GM12878 (cell line): ENCODE measurements around the gene C5AR2. TPM values are rescaled to one million over a fixed set of nuclear protein-coding genes. Genes with fewer than 3 reads are reported as not detected.

Experiments used
- ATAC-seq: fragments of 200-7000 bp; cut with Tn5 transposase; 3 replicates; pipeline ENCODE4 v1.9.1; 2020; ENCODE audit warnings: mild to moderate bottlenecking, moderate library complexity
- BruUV-seq: library from RNA; stranded (reverse); fragments of 400-500 nt; replicated peaks from 2 replicates; lab custom pipeline; 2021; lab: Mats Ljungman, UMichigan
- CTCF ChIA-PET: fragments of 300-600 bp; sonication (Branson Sonifier 250); formaldehyde crosslinking; extraction: SDS; loops from one replicate; lab custom pipeline; 2021; ENCODE audit warnings: inconsistent platforms; lab: Yijun Ruan, JAX
- POLR2A ChIA-PET: fragments of 350-600 bp; formaldehyde crosslinking; extraction: SDS; loops from one replicate; lab custom pipeline; 2021; ENCODE audit warnings: inconsistent platforms; lab: Charles Lee
- RAD21 ChIA-PET: fragments of 300-600 bp; sonication (Branson Sonifier 250); formaldehyde crosslinking; loops from one replicate; lab custom pipeline; 2023; ENCODE audit warnings: antibody characterized with exemption; ENCODE audit not compliant: unreplicated experiment; lab: Charles Lee
- SMC1A ChIA-PET: fragments of 300-600 bp; sonication (Branson Sonifier 250); formaldehyde crosslinking; loops from one replicate; lab custom pipeline; 2023; ENCODE audit not compliant: unreplicated experiment, uncharacterized antibody; lab: Charles Lee
- DNase-seq: peaks from one replicate; pipeline ENCODE4 v3.0.0-alpha.2; 2011; ENCODE audit warnings: low read depth, low spot score
- FAIRE-seq: peaks from 3 replicates; lab custom pipeline; 2011; peaks lifted over from hg19 to GRCh38; lab: Jason Lieb, UNC
- H2AFZ ChIP-seq: 2 replicates; pipeline ENCODE4 v1.6.0; 2011; ENCODE audit warnings: low read depth, low read length, control low read depth; ENCODE audit not compliant: control insufficient read depth
- H3K27ac ChIP-seq: 2 replicates; pipeline ENCODE4 v1.5.1; 2011; ENCODE audit warnings: control low read depth; ENCODE audit not compliant: control insufficient read depth, insufficient read depth
- H3K27me3 ChIP-seq, 2 experiments: replicated peaks in 1 of 2; 2 replicates each; pipeline versions ENCODE4 v1.6.0 to v1.6.1; 2011; ENCODE audit warnings: low read length in 1 of 2; ENCODE audit not compliant: control insufficient read depth in 2 of 2, insufficient read depth in 2 of 2
- H3K36me3 ChIP-seq, 2 experiments: 2 replicates each; pipeline ENCODE4 v1.5.1; 2011; ENCODE audit warnings: low read length in 1 of 2; ENCODE audit not compliant: control insufficient read depth in 2 of 2, insufficient read depth in 2 of 2
- H3K4me1 ChIP-seq: 2 replicates; pipeline ENCODE4 v1.6.1; 2011; ENCODE audit warnings: mild to moderate bottlenecking, low read length, moderate library complexity, mixed read lengths; ENCODE audit not compliant: control insufficient read depth, insufficient read depth
- H3K4me2 ChIP-seq: 2 replicates; pipeline ENCODE4 v1.6.0; 2011; ENCODE audit warnings: control low read depth; ENCODE audit not compliant: control insufficient read depth, insufficient read depth
- H3K4me3 ChIP-seq: fragments of 200-600 bp; sonication (generic); 2 replicates; pipeline ENCODE4 v1.5.1; 2016
- H3K79me2 ChIP-seq: 2 replicates; pipeline ENCODE4 v1.6.0; 2011; ENCODE audit warnings: low read length; ENCODE audit not compliant: control insufficient read depth, insufficient read depth
- H3K9ac ChIP-seq: 2 replicates; pipeline ENCODE4 v1.8.0; 2011; ENCODE audit warnings: low read length, control low read depth, mixed read lengths; ENCODE audit not compliant: control insufficient read depth, insufficient read depth
- H3K9me3 ChIP-seq: replicated peaks from 3 replicates; pipeline ENCODE4 v1.5.1; 2011; ENCODE audit warnings: mild to moderate bottlenecking, low read length; ENCODE audit not compliant: control insufficient read depth, insufficient read depth
- H4K20me1 ChIP-seq: 2 replicates; pipeline ENCODE4 v1.6.0; 2011; ENCODE audit not compliant: control insufficient read depth, insufficient read depth
- CREB1 ChIP-seq: IDR thresholded peaks from 2 replicates; pipeline ENCODE4 v1.6.1; 2012; ENCODE audit warnings: low read depth, mild to moderate bottlenecking, inconsistent platforms
- EED ChIP-seq: sonication (generic); IDR thresholded peaks from 2 replicates; pipeline ENCODE4 v1.6.1; 2016; ENCODE audit warnings: antibody characterized with exemption, low read depth
- FOS ChIP-seq: IDR thresholded peaks from 3 replicates; pipeline ENCODE4 v1.6.1; 2011; ENCODE audit warnings: borderline replicate concordance; ENCODE audit not compliant: insufficient read length; ENCODE audit errors: extremely low read depth
- NFYB ChIP-seq: IDR thresholded peaks from 2 replicates; pipeline ENCODE4 v1.6.1; 2011; ENCODE audit warnings: low read depth, mild to moderate bottlenecking, low read length, improper control_type of control experiment, moderate library complexity; ENCODE audit not compliant: insufficient read depth
- RAD21 ChIP-seq: IDR thresholded peaks from 2 replicates; pipeline ENCODE4 v1.6.1; 2011; ENCODE audit warnings: mild to moderate bottlenecking, low read depth, low read length, moderate library complexity; ENCODE audit not compliant: insufficient read depth
- RFX5 ChIP-seq: IDR thresholded peaks from 2 replicates; pipeline ENCODE4 v1.6.1; 2011; ENCODE audit warnings: low read depth, low read length, improper control_type of control experiment
- WGBS: methylation state at CpG from one replicate; pipeline ENCODE4 v1.1.6; 2016; ENCODE audit warnings: low lambda C conversion rate; ENCODE audit not compliant: insufficient replicate concordance, insufficient coverage; ENCODE audit errors: missing lambda C conversion rate; 5-methylcytosine and 5-hydroxymethylcytosine counted together
- in situ Hi-C: fragments of 300-500 bp; cut with MboI; formaldehyde crosslinking; loops from 9 replicates; pipeline ENCODE4 v1.14.3; 2018; ENCODE audit warnings: mixed read lengths
- intact Hi-C: fragments of 100-400 bp; cut with micrococcal nuclease; formaldehyde crosslinking; loops from one replicate; pipeline ENCODE4 v1.14.2; 2022; ENCODE audit not compliant: unreplicated experiment
- polyA plus RNA-seq, 11 experiments: library from polyadenylated mRNA; depleted of rRNA in 4 of 11; unstranded in 6 of 11; stranded (reverse) in 5 of 11; fragments of >200 nt; fragmentation: Nextera tagmentation in 4 of 11; fragmentation: Illumina TruSeq in 1 of 11; extraction: Ambion mirVana in 4 of 11; extraction: Trizol in 1 of 11; gene quantifications; 1 replicate in 1 of 11; 2 replicates in 10 of 11; pipeline versions ENCODE4 v1.2.1 to v1.2.3, GENCODE V29; 2011 to 2016; ENCODE audit warnings: inconsistent platforms in 2 of 11, missing spikeins in 2 of 11, low read depth in 1 of 11
- total RNA-seq, 4 experiments: library from RNA; depleted of rRNA in 3 of 4; stranded (reverse); fragments of >200 nt in 3 of 4; fragmentation: Illumina TruSeq in 1 of 4; extraction: Trizol in 1 of 4; gene quantifications; 2 replicates each; pipeline versions ENCODE4 v1.2.1 to v1.2.3, GENCODE V29; 2013 to 2021
- TF ChIP-seq, protein P1 (sequence below): IDR thresholded peaks from 2 replicates; pipeline ENCODE4 v1.6.1; 2011; ENCODE audit warnings: low read depth, mild to moderate bottlenecking, low read length, moderate library complexity, borderline replicate concordance; ENCODE audit errors: extremely low read depth
- TF ChIP-seq, protein P2 (sequence below): IDR thresholded peaks from 2 replicates; pipeline ENCODE4 v1.6.1; 2011; ENCODE audit warnings: borderline replicate concordance, low read depth, mild to moderate bottlenecking, moderate library complexity, mixed read lengths, low read length; ENCODE audit not compliant: insufficient read depth; ENCODE audit errors: extremely low read length
- TF ChIP-seq, protein P3 (sequence below): IDR thresholded peaks from 2 replicates; pipeline ENCODE4 v1.6.1; 2011; ENCODE audit warnings: low read depth, low read length, improper control_type of control experiment, borderline replicate concordance

C5AR2 gene
- total and polyA plus RNA-seq, 10 of the 15 experiments (the other 5 are each of a cell fraction or from before 2014, with no cell fraction given) = 0.01 TPM; not detected in 9

DNA sequence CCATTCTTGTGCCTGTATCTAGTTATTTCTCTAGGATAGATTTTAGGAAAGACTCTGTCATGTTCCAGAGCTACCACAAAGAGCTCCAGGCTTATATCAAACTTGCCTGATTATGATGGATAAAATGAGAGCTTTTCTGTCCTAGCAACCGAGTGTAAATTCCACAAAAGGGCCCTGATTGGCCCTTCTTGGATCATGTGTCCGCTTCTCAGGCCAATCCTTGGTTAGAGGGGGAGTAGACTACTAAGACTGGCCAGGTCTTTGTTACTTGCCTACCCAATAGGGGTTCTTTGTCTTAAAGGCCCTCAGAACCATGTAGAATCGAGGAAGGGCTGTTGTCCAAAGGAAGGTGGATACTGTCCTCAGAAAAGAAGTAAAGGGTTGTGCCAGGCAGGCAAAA lies 19.6 kb downstream of the C5AR2 start:
- POLR2A ChIA-PET = interaction anchor here (0.6 kb wide), 1 partner anchor 137 kb away, joined by 3 read pairs; no protein-coding TSS in a partner anchor
- H3K4me2 ChIP-seq = peak overlapping the region; percentile 1

More for the DNA sequence above, 19.6 kb downstream of the C5AR2 start:
- H3K4me3 ChIP-seq = no peak overlapping the region
- H2AFZ ChIP-seq = no peak overlapping the region
- H3K4me1 ChIP-seq = peaks cover 7% of the 10 kb centered on the region
- no peak overlapping the region for H3K9ac ChIP-seq
- H4K20me1 ChIP-seq = no peaks in the 10 kb centered on the region; the same call in 1 of the 2 replicates
- H3K27ac ChIP-seq = no peak overlapping the region
- no peaks in the 10 kb centered on the region for H3K27me3 ChIP-seq
- 61% methylated on average over 3 of the region's 3 CpGs for WGBS
- intact Hi-C loops (no loop called here), in situ Hi-C loops (no loop called here)
- FAIRE-seq (no peak), DNase-seq (no peak), ATAC-seq (peak; percentile 59)
- no TSS peak for BruUV-seq
- peaks cover 25% of the 10 kb centered on the region for H3K79me2 ChIP-seq
- ChIA-PET SMC1A (interaction anchor here (1.0 kb wide), 1 partner anchor 58 kb away, joined by 3 read pairs; no protein-coding TSS in a partner anchor), RAD21 (interaction anchor here (0.7 to 1.0 kb wide), 2 partner anchors 77 to 209 kb away, joined by 3 to 5 read pairs; no protein-coding TSS in a partner anchor), CTCF (interaction anchor here (0.7 to 5.1 kb wide), 6 partner anchors 30 to 65 kb away, joined by 3 to 42 read pairs (median 4); no protein-coding TSS in a partner anchor)
- H3K36me3 ChIP-seq = peaks cover 12 to 23% of the 10 kb centered on the region in 2 experiments; a peak in 3 of 4 replicates
- H3K9me3 ChIP-seq = no peaks in the 10 kb centered on the region; the same call in 2 of the 3 replicates
- TF ChIP-seq NFYB = peak; percentile 82
- TF ChIP-seq RFX5 = peak; percentile 95
- TF ChIP-seq, protein P1, sequence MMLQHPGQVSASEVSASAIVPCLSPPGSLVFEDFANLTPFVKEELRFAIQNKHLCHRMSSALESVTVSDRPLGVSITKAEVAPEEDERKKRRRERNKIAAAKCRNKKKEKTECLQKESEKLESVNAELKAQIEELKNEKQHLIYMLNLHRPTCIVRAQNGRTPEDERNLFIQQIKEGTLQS = peak; percentile 40; the same call in 1 of the 2 replicates
- TF ChIP-seq, protein P2, sequence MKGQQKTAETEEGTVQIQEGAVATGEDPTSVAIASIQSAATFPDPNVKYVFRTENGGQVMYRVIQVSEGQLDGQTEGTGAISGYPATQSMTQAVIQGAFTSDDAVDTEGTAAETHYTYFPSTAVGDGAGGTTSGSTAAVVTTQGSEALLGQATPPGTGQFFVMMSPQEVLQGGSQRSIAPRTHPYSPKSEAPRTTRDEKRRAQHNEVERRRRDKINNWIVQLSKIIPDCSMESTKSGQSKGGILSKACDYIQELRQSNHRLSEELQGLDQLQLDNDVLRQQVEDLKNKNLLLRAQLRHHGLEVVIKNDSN = peak; percentile 16
- TF ChIP-seq EED = no peak
- TF ChIP-seq FOS = peak; percentile 6
- TF ChIP-seq, protein P3, sequence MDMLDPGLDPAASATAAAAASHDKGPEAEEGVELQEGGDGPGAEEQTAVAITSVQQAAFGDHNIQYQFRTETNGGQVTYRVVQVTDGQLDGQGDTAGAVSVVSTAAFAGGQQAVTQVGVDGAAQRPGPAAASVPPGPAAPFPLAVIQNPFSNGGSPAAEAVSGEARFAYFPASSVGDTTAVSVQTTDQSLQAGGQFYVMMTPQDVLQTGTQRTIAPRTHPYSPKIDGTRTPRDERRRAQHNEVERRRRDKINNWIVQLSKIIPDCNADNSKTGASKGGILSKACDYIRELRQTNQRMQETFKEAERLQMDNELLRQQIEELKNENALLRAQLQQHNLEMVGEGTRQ = peak; percentile 47; the same call in 1 of the 2 replicates
- TF ChIP-seq RAD21 = no peak
- peak; percentile 82 for TF ChIP-seq CREB1
